ENCODE data around the gene TANGO2.

GRCh38 chr22:20088263-20088648, 67.3 kb downstream of the TANGO2 start:
- no peak for TF ChIP-seq MYC (IDR thresholded peaks at IDR 0.05; ENCODE audit: insufficient read depth, insufficient read length, insufficient replicate concordance, low read length, severe bottlenecking)
- TF ChIP-seq JUNB (IDR thresholded peaks at IDR 0.05), result no peak
- no peak for TF ChIP-seq SUZ12 (IDR thresholded peaks at IDR 0.05; ENCODE audit: unreplicated experiment)
- no peak for TF ChIP-seq BCLAF1 (IDR thresholded peaks at IDR 0.05)
- no peak for TF ChIP-seq NFYB (IDR thresholded peaks at IDR 0.05; ENCODE audit: insufficient read depth, low read depth, low read length)
- no peak for TF ChIP-seq USF2 (IDR thresholded peaks at IDR 0.05; ENCODE audit: borderline replicate concordance, low read depth, low read length)
